ENCODE data around the gene GLOD5.

Gene GLOD5

GRCh38 chrX:48761674-48762471 lies at the start of gene GLOD5:
TSS of gene GLOD5 (plus strand) at chrX:48761747. CDS start at chrX:48761791, 44 bp downstream.
- no peak for DNase-seq (ENCODE audit: low read depth in 3 of 3, low spot score in 1 of 3)

- no peak for DNase-seq (ENCODE audit: low read depth in 3 of 3, low spot score in 1 of 3)
Measured at GRCh38 chrX:48711929-48712505, 49.5 kb upstream of the GLOD5 start.

GRCh38 chrX:48713847-48714246 lies 47.7 kb upstream of the GLOD5 start:
- DNase-seq (ENCODE audit: low read depth in 3 of 3, low spot score in 1 of 3) = no peak

GRCh38 chrX:48714573-48714972 lies 47.0 kb upstream of the GLOD5 start:
- no peak for DNase-seq (ENCODE audit: low read depth in 3 of 3, low spot score in 1 of 3)

GRCh38 chrX:48715072-48715471 lies 46.5 kb upstream of the GLOD5 start:
- DNase-seq (ENCODE audit: low read depth in 3 of 3, low spot score in 1 of 3) = no peak

GRCh38 chrX:48715876-48716502 lies 45.6 kb upstream of the GLOD5 start:
- DNase-seq (ENCODE audit: low read depth in 3 of 3, low spot score in 1 of 3) = no peak

GRCh38 chrX:48719958-48720357 lies 41.6 kb upstream of the GLOD5 start:
- DNase-seq (ENCODE audit: low read depth in 3 of 3, low spot score in 1 of 3) = no peak

GRCh38 chrX:48720577-48721250 lies 40.8 kb upstream of the GLOD5 start:
- no peak for DNase-seq (ENCODE audit: low read depth in 3 of 3, low spot score in 1 of 3)

GRCh38 chrX:48721916-48722315 lies 39.6 kb upstream of the GLOD5 start:
- DNase-seq (ENCODE audit: low read depth in 3 of 3, low spot score in 1 of 3) = no peak

- DNase-seq (ENCODE audit: low read depth in 3 of 3, low spot score in 1 of 3) = no peak
Measured at GRCh38 chrX:48726596-48726995, 35.0 kb upstream of the GLOD5 start.

GRCh38 chrX:48728653-48729052 lies 32.9 kb upstream of the GLOD5 start:
- no peak for DNase-seq (ENCODE audit: low read depth in 3 of 3, low spot score in 1 of 3)

GRCh38 chrX:48736303-48736702 lies 25.2 kb upstream of the GLOD5 start:
- DNase-seq (ENCODE audit: low read depth in 3 of 3, low spot score in 1 of 3) = no peak

- DNase-seq (ENCODE audit: low read depth in 3 of 3, low spot score in 1 of 3) = no peak
Measured at GRCh38 chrX:48736878-48737212, 24.7 kb upstream of the GLOD5 start.

- peak; percentile 54 to 69 (median 66) for DNase-seq (ENCODE audit: low read depth in 3 of 3, low spot score in 1 of 3)
Measured at GRCh38 chrX:48737213-48737938, 24.2 kb upstream of the GLOD5 start.

- DNase-seq (ENCODE audit: low read depth in 3 of 3, low spot score in 1 of 3) = no peak
Measured at GRCh38 chrX:48737940-48738339, 23.6 kb upstream of the GLOD5 start.

- DNase-seq (ENCODE audit: low read depth in 3 of 3, low spot score in 1 of 3) = no peak
Measured at GRCh38 chrX:48741834-48742233, 19.7 kb upstream of the GLOD5 start.

GRCh38 chrX:48745222-48745621 lies 16.3 kb upstream of the GLOD5 start:
- DNase-seq (ENCODE audit: low read depth in 3 of 3, low spot score in 1 of 3) = no peak

- DNase-seq (ENCODE audit: low read depth in 3 of 3, low spot score in 1 of 3) = no peak
Measured at GRCh38 chrX:48747415-48748016, 14.0 kb upstream of the GLOD5 start.

GRCh38 chrX:48749182-48749581 lies 12.4 kb upstream of the GLOD5 start:
- DNase-seq (ENCODE audit: low read depth in 3 of 3, low spot score in 1 of 3) = no peak

GRCh38 chrX:48751343-48751742 lies 10.2 kb upstream of the GLOD5 start:
- no peak for DNase-seq (ENCODE audit: low read depth in 3 of 3, low spot score in 1 of 3)

GRCh38 chrX:48752498-48752897 lies 9.0 kb upstream of the GLOD5 start:
- DNase-seq (ENCODE audit: low read depth in 3 of 3, low spot score in 1 of 3) = no peak
